Nephron (organoid): Measurements from ENCODE around the gene PCNA.
A peak's percentile ranks its signal among the peaks of the same experiment; 100 is the strongest.

Experiments used
- H3K27ac Mint-ChIP-seq, 3 experiments: 2 replicates each; pipeline ENCODE4 v1.8.0; 2020; ENCODE audit warnings: mixed read lengths in 3 of 3, mild to moderate bottlenecking in 2 of 3, moderate library complexity in 1 of 3
- H3K27me3 Mint-ChIP-seq: 2 replicates; pipeline ENCODE4 v1.8.0; 2021; ENCODE audit warnings: low read depth, mild to moderate bottlenecking, moderate library complexity, mixed read lengths
- H3K36me3 Mint-ChIP-seq: 2 replicates; pipeline ENCODE4 v1.8.0; 2020; ENCODE audit warnings: low read depth, mixed read lengths
- H3K4me1 Mint-ChIP-seq: 2 replicates; pipeline ENCODE4 v1.8.0; 2020; ENCODE audit warnings: mixed read lengths
- H3K4me3 Mint-ChIP-seq, 3 experiments: 2 replicates each; pipeline ENCODE4 v1.8.0; 2020; ENCODE audit warnings: mild to moderate bottlenecking in 3 of 3, mixed read lengths in 3 of 3, moderate library complexity in 2 of 3
- H3K9me3 Mint-ChIP-seq: 2 replicates; pipeline ENCODE4 v1.8.0; 2020; ENCODE audit warnings: mixed read lengths
- TF ChIP-seq, protein P1 (sequence below), 3 experiments: fragments of 200-600 bp; sonication (generic); IDR thresholded peaks; one replicate each; pipeline ENCODE4 v1.5.0; 2021; ENCODE audit warnings: antibody characterized with exemption in 3 of 3; ENCODE audit not compliant: unreplicated experiment in 3 of 3

PCNA gene

GRCh38 chr20:5136096-5136495, 16.3 kb upstream of the PCNA start:
- H3K9me3 Mint-ChIP-seq: no peaks in the 10 kb centered on the region
- peaks cover 12% of the 10 kb centered on the region for H3K4me1 Mint-ChIP-seq
- peaks cover 9% of the 10 kb centered on the region for H3K36me3 Mint-ChIP-seq
- no peak overlapping the region for H3K27ac Mint-ChIP-seq
- no peaks in the 10 kb centered on the region for H3K27me3 Mint-ChIP-seq
- TF ChIP-seq, protein P1, sequence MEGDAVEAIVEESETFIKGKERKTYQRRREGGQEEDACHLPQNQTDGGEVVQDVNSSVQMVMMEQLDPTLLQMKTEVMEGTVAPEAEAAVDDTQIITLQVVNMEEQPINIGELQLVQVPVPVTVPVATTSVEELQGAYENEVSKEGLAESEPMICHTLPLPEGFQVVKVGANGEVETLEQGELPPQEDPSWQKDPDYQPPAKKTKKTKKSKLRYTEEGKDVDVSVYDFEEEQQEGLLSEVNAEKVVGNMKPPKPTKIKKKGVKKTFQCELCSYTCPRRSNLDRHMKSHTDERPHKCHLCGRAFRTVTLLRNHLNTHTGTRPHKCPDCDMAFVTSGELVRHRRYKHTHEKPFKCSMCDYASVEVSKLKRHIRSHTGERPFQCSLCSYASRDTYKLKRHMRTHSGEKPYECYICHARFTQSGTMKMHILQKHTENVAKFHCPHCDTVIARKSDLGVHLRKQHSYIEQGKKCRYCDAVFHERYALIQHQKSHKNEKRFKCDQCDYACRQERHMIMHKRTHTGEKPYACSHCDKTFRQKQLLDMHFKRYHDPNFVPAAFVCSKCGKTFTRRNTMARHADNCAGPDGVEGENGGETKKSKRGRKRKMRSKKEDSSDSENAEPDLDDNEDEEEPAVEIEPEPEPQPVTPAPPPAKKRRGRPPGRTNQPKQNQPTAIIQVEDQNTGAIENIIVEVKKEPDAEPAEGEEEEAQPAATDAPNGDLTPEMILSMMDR (IDR thresholded peaks at IDR 0.05; ENCODE audit: unreplicated experiment in 3 of 3): no peak
- H3K4me3 Mint-ChIP-seq: no peak overlapping the region

GRCh38 chr20:5135363-5136012, 15.7 kb upstream of the PCNA start:
- Mint-ChIP-seq H3K4me3 (no peak overlapping the region), H3K4me1 (peaks cover 13% of the 10 kb centered on the region), H3K9me3 (no peaks in the 10 kb centered on the region), H3K36me3 (peaks cover 9% of the 10 kb centered on the region), H3K27me3 (no peaks in the 10 kb centered on the region), H3K27ac (no peak overlapping the region)
- TF ChIP-seq, protein P1 (IDR thresholded peaks at IDR 0.05; ENCODE audit: unreplicated experiment in 3 of 3): no peak

- Mint-ChIP-seq H3K36me3 (peaks cover 9% of the 10 kb centered on the region), H3K4me1 (peaks cover 13% of the 10 kb centered on the region), H3K9me3 (no peaks in the 10 kb centered on the region), H3K4me3 (no peak overlapping the region), H3K27me3 (no peaks in the 10 kb centered on the region), H3K27ac (no peak overlapping the region)
- TF ChIP-seq, protein P1 (IDR thresholded peaks at IDR 0.05; ENCODE audit: unreplicated experiment in 3 of 3): no peak
Measured at GRCh38 chr20:5133998-5134397, 14.2 kb upstream of the PCNA start.

DNA sequence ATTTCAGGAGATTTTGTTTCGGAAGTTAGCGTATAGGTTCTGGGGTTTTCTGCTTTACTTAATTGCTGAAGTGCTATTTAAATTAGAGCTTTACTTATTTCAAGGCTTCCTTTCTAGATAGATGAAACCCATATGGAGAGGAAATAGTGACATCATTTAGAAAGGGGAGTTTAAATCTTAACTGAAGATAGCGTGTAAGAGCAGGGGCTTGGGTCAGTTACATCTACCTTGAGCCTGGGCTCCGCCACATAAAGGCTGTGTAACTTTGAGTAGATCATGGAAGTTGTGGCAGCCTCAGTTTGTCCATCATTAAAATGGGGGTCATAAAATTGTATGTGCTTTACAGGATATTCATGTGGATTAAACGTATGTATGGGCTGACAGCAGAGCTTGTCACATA, 11.7 kb upstream of the PCNA start:
- peaks cover 9% of the 10 kb centered on the region for H3K36me3 Mint-ChIP-seq
- no peaks in the 10 kb centered on the region for H3K9me3 Mint-ChIP-seq
- no peaks in the 10 kb centered on the region for H3K27me3 Mint-ChIP-seq
- H3K27ac Mint-ChIP-seq: peak overlapping the region in 2 of 3 experiments; percentile 19 to 55
- peaks cover 28% of the 10 kb centered on the region for H3K4me1 Mint-ChIP-seq
- H3K4me3 Mint-ChIP-seq: no peak overlapping the region
- TF ChIP-seq, protein P1 (IDR thresholded peaks at IDR 0.05; ENCODE audit: unreplicated experiment in 3 of 3): no peak

GRCh38 chr20:5128886-5129285, 9.1 kb upstream of the PCNA start:
- Mint-ChIP-seq H3K4me1 (peaks cover 32% of the 10 kb centered on the region), H3K27me3 (no peaks in the 10 kb centered on the region), H3K4me3 (peak overlapping the region; percentile 45 to 99 (median 97)), H3K27ac (peak overlapping the region in 2 of 3 experiments; percentile 12 to 86), H3K36me3 (peaks cover 6% of the 10 kb centered on the region), H3K9me3 (no peaks in the 10 kb centered on the region)
- TF ChIP-seq, protein P1 (IDR thresholded peaks at IDR 0.05; ENCODE audit: unreplicated experiment in 3 of 3): no peak

DNA sequence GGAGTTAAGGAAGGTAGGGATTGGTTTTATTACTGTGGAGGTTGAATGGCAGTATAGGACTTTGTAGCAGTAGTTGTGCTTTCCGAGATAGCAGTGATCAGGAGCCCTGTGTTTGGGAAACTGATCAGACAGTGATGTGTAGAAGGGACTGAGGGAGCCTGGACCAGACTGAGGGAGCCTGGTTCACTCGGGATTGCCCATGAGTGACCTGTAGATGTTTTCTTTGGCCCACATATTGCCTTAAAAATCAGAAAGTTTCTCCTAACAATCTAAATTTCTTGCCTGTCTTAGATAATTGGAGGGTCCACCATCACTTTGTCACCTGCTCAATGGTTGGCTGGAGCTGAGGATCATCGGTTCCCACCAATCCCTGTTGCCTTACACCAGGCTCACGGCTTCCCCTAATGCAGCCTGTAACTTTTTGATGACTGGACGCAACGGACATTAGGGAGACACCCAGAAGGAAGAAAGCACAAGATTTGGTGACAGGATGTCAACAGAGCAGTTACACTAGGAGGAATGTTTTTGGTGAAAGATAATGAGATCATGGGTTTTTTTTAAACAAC, 8.2 kb upstream of the PCNA start:
- Mint-ChIP-seq H3K36me3 (peaks cover 6% of the 10 kb centered on the region), H3K27me3 (no peaks in the 10 kb centered on the region), H3K4me1 (peaks cover 33% of the 10 kb centered on the region), H3K27ac (peak overlapping the region; percentile 86 to 93 (median 90)), H3K9me3 (no peaks in the 10 kb centered on the region), H3K4me3 (peak overlapping the region; percentile 92 to 99 (median 97))
- TF ChIP-seq, protein P1 (IDR thresholded peaks at IDR 0.05; ENCODE audit: unreplicated experiment in 3 of 3): no peak
